ENCODE results near the gene CSNK1A1. TPM values are rescaled to one million over a fixed set of nuclear protein-coding genes. Genes with fewer than 3 reads are reported as not detected.
A peak's percentile ranks its signal among the peaks of the same experiment; 100 is the strongest.

The CSNK1A1 gene
- total RNA-seq, 1 experiment from 2014 or later: 263 TPM

GRCh38 chr5:149549461-149550267, 1.6 kb downstream of the CSNK1A1 start:
- Histone ChIP-seq H3K4me3 (replicated peaks in 1 of 2; ENCODE audit: low read depth in 1 of 2, low read length in 2 of 2) (peak overlapping the region; percentile 85 to 99), H3K79me2 (ENCODE audit: insufficient read depth, low read length) (peaks cover 71% of the 10 kb centered on the region), H4K20me1 (ENCODE audit: insufficient read depth) (peaks cover 6% of the 10 kb centered on the region; the same call in 1 of the 2 replicates), H3K36me3 (ENCODE audit: control insufficient read depth in 1 of 2, insufficient read depth in 2 of 2, low read length in 2 of 2) (peaks cover 12 to 39% of the 10 kb centered on the region in 2 experiments), H3K4me2 (ENCODE audit: low read length) (peak overlapping the region; percentile 84), H3K27ac (ENCODE audit: low read depth, low read length) (peak overlapping the region; percentile 93), H3K9ac (ENCODE audit: low read length) (peak overlapping the region; percentile 99), H3K9me3 (ENCODE audit: control insufficient read depth in 1 of 2, insufficient read depth in 1 of 2, low read depth in 1 of 2, low read length in 2 of 2) (no peaks in the 10 kb centered on the region), H3K9me2 (ENCODE audit: insufficient read depth) (no peaks in the 10 kb centered on the region), H2AFZ (ENCODE audit: low read depth, low read length, poor library complexity, severe bottlenecking) (no peak overlapping the region), H3K4me1 (ENCODE audit: control insufficient read depth in 1 of 2, insufficient read depth in 2 of 2, low read length in 2 of 2) (peaks cover 11 to 58% of the 10 kb centered on the region in 2 experiments; a peak in 3 of 4 replicates), H3K27me3 (ENCODE audit: insufficient read depth, low read length) (no peaks in the 10 kb centered on the region)
- ChIA-PET CTCF (interaction anchor here (0.8 to 1.9 kb wide), 2 partner anchors 13 to 101 kb away, joined by 3 to 7 read pairs; no protein-coding TSS in a partner anchor), RAD21 (ENCODE audit: low non-redundant PET in 1 of 2, low total read pairs in 2 of 2, uncharacterized antibody in 2 of 2, unreplicated experiment in 2 of 2) (no interaction called here), POLR2A (interaction anchor here (1.6 to 4.5 kb wide), 3 partner anchors 12 to 104 kb away, joined by 4 to 56 read pairs (median 10); no protein-coding TSS in a partner anchor)
- intact Hi-C loops (cut with micrococcal nuclease): no loop called here
- ATAC-seq (0 out of 2 replicates have a peak, but pooled peaks have one; percentile 3), DNase-seq (ENCODE audit: low read depth, low spot score) (peak; percentile 64)
- TF ChIP-seq ZFX (IDR thresholded peaks at IDR 0.05) (no peak), ZNF274 (IDR thresholded peaks at IDR 0.05; ENCODE audit: low read depth, low read length) (no peak), FOSL1 (IDR thresholded peaks at IDR 0.05; ENCODE audit: low read depth) (no peak), REST (IDR thresholded peaks at IDR 0.05; ENCODE audit: low read depth) (no peak), SRF (IDR thresholded peaks at IDR 0.05; ENCODE audit: low read depth) (no peak), YY1 (IDR thresholded peaks at IDR 0.05; ENCODE audit: extremely low read depth, insufficient replicate concordance, low read depth, low read length) (peak; percentile 96), POLR2AphosphoS5 (IDR thresholded peaks at IDR 0.05; ENCODE audit: low read depth, low read length) (peak; percentile 24; the same call in 1 of the 2 replicates), ELF1 (IDR thresholded peaks at IDR 0.05; ENCODE audit: borderline replicate concordance, low read depth) (no peak), CBX3 (IDR thresholded peaks at IDR 0.05; ENCODE audit: low read depth) (no peak), TCF7L2 (IDR thresholded peaks at IDR 0.05; ENCODE audit: borderline replicate concordance, extremely low read depth, insufficient read depth, insufficient read length) (no peak), ATF3 (IDR thresholded peaks at IDR 0.05) (no peak), POLR2A (IDR thresholded peaks at IDR 0.05; ENCODE audit: borderline replicate concordance, extremely low read depth, insufficient read depth, insufficient read length) (no peak), CEBPB (IDR thresholded peaks at IDR 0.05; ENCODE audit: low read depth) (no peak)
- TF ChIP-seq, protein P1, sequence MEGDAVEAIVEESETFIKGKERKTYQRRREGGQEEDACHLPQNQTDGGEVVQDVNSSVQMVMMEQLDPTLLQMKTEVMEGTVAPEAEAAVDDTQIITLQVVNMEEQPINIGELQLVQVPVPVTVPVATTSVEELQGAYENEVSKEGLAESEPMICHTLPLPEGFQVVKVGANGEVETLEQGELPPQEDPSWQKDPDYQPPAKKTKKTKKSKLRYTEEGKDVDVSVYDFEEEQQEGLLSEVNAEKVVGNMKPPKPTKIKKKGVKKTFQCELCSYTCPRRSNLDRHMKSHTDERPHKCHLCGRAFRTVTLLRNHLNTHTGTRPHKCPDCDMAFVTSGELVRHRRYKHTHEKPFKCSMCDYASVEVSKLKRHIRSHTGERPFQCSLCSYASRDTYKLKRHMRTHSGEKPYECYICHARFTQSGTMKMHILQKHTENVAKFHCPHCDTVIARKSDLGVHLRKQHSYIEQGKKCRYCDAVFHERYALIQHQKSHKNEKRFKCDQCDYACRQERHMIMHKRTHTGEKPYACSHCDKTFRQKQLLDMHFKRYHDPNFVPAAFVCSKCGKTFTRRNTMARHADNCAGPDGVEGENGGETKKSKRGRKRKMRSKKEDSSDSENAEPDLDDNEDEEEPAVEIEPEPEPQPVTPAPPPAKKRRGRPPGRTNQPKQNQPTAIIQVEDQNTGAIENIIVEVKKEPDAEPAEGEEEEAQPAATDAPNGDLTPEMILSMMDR (IDR thresholded peaks at IDR 0.05 in 2 of 3, conservative IDR thresholded peaks at IDR 0.05 in 1 of 3; ENCODE audit: borderline replicate concordance in 1 of 3, insufficient read depth in 1 of 3, low read depth in 2 of 3, low read length in 2 of 3): no peak
- no TSS peak for BruUV-seq (replicated peaks)
